ENCODE data around the gene ULBP3.

The ULBP3 gene

GRCh38 chr6:150091476-150091875 lies 22.6 kb upstream of the ULBP3 start:
- no peaks in the 10 kb centered on the region for H3K9me3 ChIP-seq (ENCODE audit: insufficient read depth, low read length)
- H3K4me3 ChIP-seq (ENCODE audit: low read length) = no peak overlapping the region
- H3K27me3 ChIP-seq (ENCODE audit: low read depth, low read length) = peaks cover 11% of the 10 kb centered on the region

GRCh38 chr6:150090328-150090727 lies 21.4 kb upstream of the ULBP3 start:
- Histone ChIP-seq H3K4me2 (ENCODE audit: low read length) (no peak overlapping the region), H3K27me3 (ENCODE audit: low read depth, low read length) (peaks cover 11% of the 10 kb centered on the region), H3K79me2 (ENCODE audit: low read length) (no peaks in the 10 kb centered on the region), H2AFZ (ENCODE audit: low read depth, low read length) (no peak overlapping the region), H3K9ac (ENCODE audit: low read length) (no peak overlapping the region), H4K20me1 (ENCODE audit: insufficient read depth, low read length) (no peaks in the 10 kb centered on the region), H3K4me1 (ENCODE audit: low read length) (no peaks in the 10 kb centered on the region), H3K27ac (ENCODE audit: low read length) (no peak overlapping the region), H3K9me3 (ENCODE audit: insufficient read depth, low read length) (no peaks in the 10 kb centered on the region), H3K4me3 (ENCODE audit: low read length) (no peak overlapping the region), H3K36me3 (replicated peaks; ENCODE audit: low read depth, low read length) (no peaks in the 10 kb centered on the region)
- TF ChIP-seq EZH2phosphoT487 (IDR thresholded peaks at IDR 0.05; ENCODE audit: low read depth) (no peak), CTCF (IDR thresholded peaks at IDR 0.05; ENCODE audit: low read depth, low read length) (no peak)

More at GRCh38 chr6:150091476-150091875, 22.6 kb upstream of the ULBP3 start:
- H3K36me3 ChIP-seq (replicated peaks; ENCODE audit: low read depth, low read length) = no peaks in the 10 kb centered on the region
- no peaks in the 10 kb centered on the region for H3K4me1 ChIP-seq (ENCODE audit: low read length)
- no peaks in the 10 kb centered on the region for H4K20me1 ChIP-seq (ENCODE audit: insufficient read depth, low read length)
- TF ChIP-seq EZH2phosphoT487 (IDR thresholded peaks at IDR 0.05; ENCODE audit: low read depth) = no peak
- TF ChIP-seq CTCF (IDR thresholded peaks at IDR 0.05; ENCODE audit: low read depth, low read length) = no peak
- H3K79me2 ChIP-seq (ENCODE audit: low read length) = no peaks in the 10 kb centered on the region
- no peak overlapping the region for H3K27ac ChIP-seq (ENCODE audit: low read length)
- H3K4me2 ChIP-seq (ENCODE audit: low read length) = no peak overlapping the region
- H3K9ac ChIP-seq (ENCODE audit: low read length) = no peak overlapping the region
- no peak overlapping the region for H2AFZ ChIP-seq (ENCODE audit: low read depth, low read length)

- TF ChIP-seq CTCF (IDR thresholded peaks at IDR 0.05; ENCODE audit: low read depth, low read length) = no peak
- no peak for TF ChIP-seq EZH2phosphoT487 (IDR thresholded peaks at IDR 0.05; ENCODE audit: low read depth)
- H3K4me2 ChIP-seq (ENCODE audit: low read length) = no peak overlapping the region
- H3K36me3 ChIP-seq (replicated peaks; ENCODE audit: low read depth, low read length) = no peaks in the 10 kb centered on the region
- no peak overlapping the region for H3K27ac ChIP-seq (ENCODE audit: low read length)
- H2AFZ ChIP-seq (ENCODE audit: low read depth, low read length) = no peak overlapping the region
- peaks cover 15% of the 10 kb centered on the region; the same call in 1 of the 2 replicates for H3K27me3 ChIP-seq (ENCODE audit: low read depth, low read length)
- H3K4me1 ChIP-seq (ENCODE audit: low read length) = no peaks in the 10 kb centered on the region
- no peak overlapping the region for H3K9ac ChIP-seq (ENCODE audit: low read length)
- H3K9me3 ChIP-seq (ENCODE audit: insufficient read depth, low read length) = no peaks in the 10 kb centered on the region
- no peak overlapping the region for H3K4me3 ChIP-seq (ENCODE audit: low read length)
- no peaks in the 10 kb centered on the region for H3K79me2 ChIP-seq (ENCODE audit: low read length)
- no peaks in the 10 kb centered on the region for H4K20me1 ChIP-seq (ENCODE audit: insufficient read depth, low read length)
Observed at GRCh38 chr6:150088481-150089154, 19.7 kb upstream of the ULBP3 start.

DNA sequence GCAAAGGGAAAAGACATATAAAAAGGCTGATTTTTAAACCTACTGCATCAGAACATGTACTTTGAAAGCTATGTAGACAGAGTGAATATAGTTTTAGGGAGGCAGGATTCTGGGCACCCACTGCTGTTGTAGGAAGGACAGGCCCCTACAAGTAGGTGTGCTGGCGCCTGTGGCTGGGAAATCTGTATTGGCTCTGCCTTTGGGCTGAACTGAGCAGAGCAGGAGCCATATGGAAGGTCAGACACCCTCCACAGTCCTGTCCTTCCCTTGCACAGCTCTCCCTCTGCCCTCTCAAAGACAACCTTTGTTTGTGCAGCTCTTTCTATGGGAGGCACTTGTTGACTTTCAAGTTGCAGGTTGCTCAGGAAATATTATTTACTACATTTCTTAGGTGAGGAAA lies 18.4 kb upstream of the ULBP3 start:
- Histone ChIP-seq H3K9me3 (ENCODE audit: insufficient read depth, low read length) (no peaks in the 10 kb centered on the region), H3K4me2 (ENCODE audit: low read length) (no peak overlapping the region), H3K79me2 (ENCODE audit: low read length) (no peaks in the 10 kb centered on the region), H4K20me1 (ENCODE audit: insufficient read depth, low read length) (no peaks in the 10 kb centered on the region), H3K9ac (ENCODE audit: low read length) (no peak overlapping the region), H3K4me1 (ENCODE audit: low read length) (no peaks in the 10 kb centered on the region), H3K27ac (ENCODE audit: low read length) (no peak overlapping the region), H3K27me3 (ENCODE audit: low read depth, low read length) (peaks cover 18% of the 10 kb centered on the region; the same call in 1 of the 2 replicates), H3K36me3 (replicated peaks; ENCODE audit: low read depth, low read length) (no peaks in the 10 kb centered on the region), H3K4me3 (ENCODE audit: low read length) (no peak overlapping the region), H2AFZ (ENCODE audit: low read depth, low read length) (no peak overlapping the region)
- TF ChIP-seq EZH2phosphoT487 (IDR thresholded peaks at IDR 0.05; ENCODE audit: low read depth) (no peak), CTCF (IDR thresholded peaks at IDR 0.05; ENCODE audit: low read depth, low read length) (no peak)
